HCT116 (cell line): ENCODE measurements around the gene KLRC3. TPM values are rescaled to one million over a fixed set of nuclear protein-coding genes. Genes with fewer than 3 reads are reported as not detected.
A peak's percentile ranks its signal among the peaks of the same experiment; 100 is the strongest.
"Not testable (repeated sequence)": the region's sequence is repeated elsewhere in the genome, so short reads cannot be mapped to it uniquely, and the experiment has no call there.

Experiments used
- ATAC-seq: fragments of 200-7000 bp; cut with Tn5 transposase; 2 replicates; pipeline ENCODE4 v1.9.1; 2020; ENCODE audit warnings: mild to moderate bottlenecking, moderate library complexity
- BruUV-seq: library from RNA; stranded (reverse); fragments of 400-500 nt; replicated peaks from 2 replicates; lab custom pipeline; 2021; lab: Mats Ljungman, UMichigan
- CTCF ChIA-PET: fragments of 300-600 bp; sonication (Branson Sonifier 250); formaldehyde crosslinking; loops from one replicate; lab custom pipeline; 2021; ENCODE audit warnings: antibody characterized with exemption; lab: Charles Lee
- POLR2A ChIA-PET: fragments of 300-600, 350-600 bp; sonication (Branson Sonifier 250); formaldehyde crosslinking; loops from one replicate; lab custom pipeline; 2021; ENCODE audit warnings: antibody characterized with exemption; lab: Charles Lee
- RAD21 ChIA-PET, 2 experiments: fragments of 300-600 bp; sonication (Branson Sonifier 250); formaldehyde crosslinking; loops; one replicate each; lab custom pipeline; 2023; ENCODE audit warnings: low total read pairs in 2 of 2; ENCODE audit not compliant: uncharacterized antibody in 2 of 2, unreplicated experiment in 2 of 2, low non-redundant PET in 1 of 2; lab: Charles Lee
- DNase-seq: peaks from one replicate; pipeline ENCODE4 v3.0.0-alpha.2; 2010; ENCODE audit warnings: low read depth, low spot score
- H2AFZ ChIP-seq: fragments of 200-600 bp; shearing (Covaris generic), sonication (generic); 2 replicates; pipeline ENCODE4 v1.6.1; 2017; ENCODE audit warnings: low read depth, mixed run types, mixed read lengths, antibody characterized with exemption, low read length; ENCODE audit not compliant: poor library complexity, severe bottlenecking
- H3K27ac ChIP-seq: 2 replicates; pipeline ENCODE4 v1.5.1; 2012; ENCODE audit warnings: low read depth, low read length
- H3K27me3 ChIP-seq: fragments of 200-600 bp; sonication (generic); 2 replicates; pipeline ENCODE4 v1.6.1; 2016; ENCODE audit warnings: mixed run types, low read length, mixed read lengths; ENCODE audit not compliant: insufficient read depth
- H3K36me3 ChIP-seq, 2 experiments: fragments of 200-500 bp in 1 of 2; fragments of 200-600 bp in 1 of 2; sonication (Bioruptor generic) in 1 of 2; sonication (generic) in 1 of 2; 2 replicates each; pipeline versions ENCODE4 v1.5.1 to v1.6.1; 2014 to 2016; ENCODE audit warnings: low read length in 2 of 2, inconsistent platforms in 1 of 2, mixed read lengths in 1 of 2, mixed run types in 1 of 2; ENCODE audit not compliant: insufficient read depth in 2 of 2, control insufficient read depth in 1 of 2
- H3K4me1 ChIP-seq, 2 experiments: fragments of 200-600 bp in 1 of 2; sonication (generic) in 1 of 2; 2 replicates each; pipeline versions ENCODE4 v1.5.1 to v1.6.1; 2012 to 2017; ENCODE audit warnings: low read length in 2 of 2, inconsistent platforms in 1 of 2, mild to moderate bottlenecking in 1 of 2, mixed read lengths in 1 of 2, mixed run types in 1 of 2, moderate library complexity in 1 of 2; ENCODE audit not compliant: insufficient read depth in 2 of 2, control insufficient read depth in 1 of 2
- H3K4me2 ChIP-seq: fragments of 200-600 bp; sonication (generic); 2 replicates; pipeline ENCODE4 v1.6.1; 2017; ENCODE audit warnings: mixed run types, low read length, mixed read lengths
- H3K4me3 ChIP-seq, 2 experiments: fragments of 200-600 bp in 1 of 2; sonication (generic) in 1 of 2; replicated peaks in 1 of 2; 2 replicates each; pipeline ENCODE4 v1.5.1; 2011 to 2016; ENCODE audit warnings: low read length in 2 of 2, control low read depth in 1 of 2, low read depth in 1 of 2, mild to moderate bottlenecking in 1 of 2, mixed read lengths in 1 of 2, mixed run types in 1 of 2
- H3K79me2 ChIP-seq: fragments of 200-600 bp; sonication (generic); 2 replicates; pipeline ENCODE4 v1.6.1; 2017; ENCODE audit warnings: mild to moderate bottlenecking, mixed run types, low read length, moderate library complexity, mixed read lengths; ENCODE audit not compliant: insufficient read depth
- H3K9ac ChIP-seq: fragments of 200-600 bp; sonication (generic); 2 replicates; pipeline ENCODE4 v1.6.1; 2016; ENCODE audit warnings: low read length, mixed read lengths
- H3K9me2 ChIP-seq: fragments of 200-600 bp; sonication (generic), shearing (Covaris generic); 2 replicates; pipeline ENCODE4 v1.6.1; 2017; ENCODE audit warnings: mixed run types, mild to moderate bottlenecking, moderate library complexity; ENCODE audit not compliant: insufficient read depth
- H3K9me3 ChIP-seq, 2 experiments: fragments of 200-500 bp in 1 of 2; fragments of 200-600 bp in 1 of 2; sonication (Bioruptor generic) in 1 of 2; sonication (generic) in 1 of 2; 2 replicates each; pipeline ENCODE4 v1.6.1; 2014 to 2017; ENCODE audit warnings: low read length in 2 of 2, mixed read lengths in 2 of 2, inconsistent platforms in 1 of 2, low read depth in 1 of 2, mild to moderate bottlenecking in 1 of 2, mixed run types in 1 of 2, moderate library complexity in 1 of 2; ENCODE audit not compliant: control insufficient read depth in 1 of 2, insufficient read depth in 1 of 2
- H4K20me1 ChIP-seq: fragments of 200-600 bp; sonication (generic), shearing (Covaris generic); 2 replicates; pipeline ENCODE4 v1.6.1; 2017; ENCODE audit warnings: mixed run types, mild to moderate bottlenecking, moderate library complexity; ENCODE audit not compliant: insufficient read depth
- CBX3 ChIP-seq: IDR thresholded peaks from 2 replicates; pipeline ENCODE4 v1.6.1; 2012; ENCODE audit warnings: low read depth
- FOSL1 ChIP-seq: IDR thresholded peaks from 2 replicates; pipeline ENCODE4 v1.6.1; 2012; ENCODE audit warnings: low read depth
- JUND ChIP-seq: IDR thresholded peaks from 2 replicates; pipeline ENCODE4 v1.6.1; 2012
- MAX ChIP-seq: IDR thresholded peaks from 2 replicates; pipeline ENCODE4 v1.6.1; 2012
- RAD21 ChIP-seq: IDR thresholded peaks from 2 replicates; pipeline ENCODE4 v1.6.1; 2012; ENCODE audit warnings: low read depth, mild to moderate bottlenecking
- SP1 ChIP-seq: IDR thresholded peaks from 2 replicates; pipeline ENCODE4 v1.6.1; 2012; ENCODE audit warnings: low read depth
- SRF ChIP-seq: IDR thresholded peaks from 2 replicates; pipeline ENCODE4 v1.6.1; 2012; ENCODE audit warnings: low read depth
- TCF7L2 ChIP-seq: IDR thresholded peaks from 2 replicates; pipeline ENCODE4 v1.7.0; 2011; ENCODE audit warnings: borderline replicate concordance, inconsistent platforms; ENCODE audit not compliant: insufficient read depth, insufficient read length; ENCODE audit errors: extremely low read depth
- YY1 ChIP-seq: IDR thresholded peaks from 2 replicates; pipeline ENCODE4 v1.6.1; 2011; ENCODE audit warnings: low read length, low read depth, moderate library complexity, mild to moderate bottlenecking; ENCODE audit not compliant: insufficient replicate concordance; ENCODE audit errors: extremely low read depth
- intact Hi-C: fragments of 100-400 bp; cut with micrococcal nuclease; formaldehyde crosslinking; loops from 2 replicates; pipeline ENCODE4 v1.10.0; 2022
- total RNA-seq: library from RNA; stranded (reverse); gene quantifications from one replicate; pipeline ENCODE4 v1.2.1, GENCODE V29; 2021; ENCODE audit not compliant: unreplicated experiment

KLRC3 gene
- total RNA-seq, 1 experiment from 2014 or later, result 1.8 TPM

DNA sequence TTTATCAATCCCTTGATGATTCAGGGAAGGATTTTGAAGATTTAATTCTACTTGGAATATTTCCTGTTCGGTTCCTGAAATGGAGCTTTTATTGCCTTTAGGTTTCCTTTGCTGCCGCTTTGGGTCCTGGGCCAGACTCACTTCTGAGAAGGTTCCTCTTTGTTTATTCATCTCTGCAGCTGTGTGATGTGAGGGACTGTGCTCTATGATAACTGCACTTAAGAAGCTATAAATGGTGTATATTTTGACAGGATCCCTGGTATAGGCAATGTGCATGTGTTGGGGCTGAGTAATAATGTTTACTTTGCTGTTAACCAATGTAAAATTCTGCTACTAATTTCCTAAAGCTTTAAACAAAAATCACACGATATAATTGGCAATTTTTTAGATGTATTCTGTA, 15.4 kb upstream of the KLRC3 start, which contains the start of gene KLRC2:
Gene KLRC2, minus strand, starts transcription at position 195 of the 400 bp plus-strand sequence. Its CDS starts 24 bp downstream, at position 171.
- H3K4me3 ChIP-seq, result peak within 1 kb of the TSS; percentile 28 to 43; a peak in 3 of 4 replicates
- peak; percentile 88 for ATAC-seq
- H3K27ac ChIP-seq, result peak within 1 kb of the TSS; percentile 84

GRCh38 chr12:10430623-10431022, 10.2 kb upstream of the KLRC3 start:
- DNase-seq, ATAC-seq, H4K20me1 ChIP-seq, H3K27ac ChIP-seq, CTCF ChIA-PET, H3K4me1 ChIP-seq, H3K9me2 ChIP-seq, H3K4me2 ChIP-seq, H3K27me3 ChIP-seq, H3K79me2 ChIP-seq, H3K36me3 ChIP-seq, BruUV-seq, POLR2A ChIA-PET, H2AFZ ChIP-seq, H3K9ac ChIP-seq, H3K4me3 ChIP-seq, RAD21 ChIA-PET, intact Hi-C loops, H3K9me3 ChIP-seq: not testable (repeated sequence)

More for the DNA sequence above, 15.4 kb upstream of the KLRC3 start, which contains the start of gene KLRC2:
- H3K4me1 ChIP-seq, result peaks cover 6 to 13% of the 10 kb centered on the region in 2 experiments; a peak in 2 of 4 replicates
- peak; percentile 79 for DNase-seq
- H3K4me2 ChIP-seq, result peak within 1 kb of the TSS; percentile 64
- TF ChIP-seq CBX3 (0 out of 2 replicates have a peak, but pooled peaks have one; percentile 23), SP1 (peak; percentile 79), TCF7L2 (peak; percentile 83), SRF (peak; percentile 15; the same call in 1 of the 2 replicates), YY1 (peak; percentile 17), RAD21 (0 out of 2 replicates have a peak, but pooled peaks have one; percentile 8), MAX (peak; percentile 52; the same call in 1 of the 2 replicates), JUND (peak; percentile 42; the same call in 1 of the 2 replicates), FOSL1 (peak; percentile 37; the same call in 1 of the 2 replicates)
- H3K9me2 ChIP-seq, BruUV-seq, H4K20me1 ChIP-seq, H3K27me3 ChIP-seq, RAD21 ChIA-PET, H3K79me2 ChIP-seq, H3K36me3 ChIP-seq, POLR2A ChIA-PET, CTCF ChIA-PET, H3K9me3 ChIP-seq, intact Hi-C loops: not testable (repeated sequence)
- H2AFZ ChIP-seq, result peak within 1 kb of the TSS; percentile 68
- H3K9ac ChIP-seq, result peak within 1 kb of the TSS; percentile 45

- H3K4me2 ChIP-seq, H3K4me3 ChIP-seq, BruUV-seq, H3K36me3 ChIP-seq, RAD21 ChIA-PET, H3K79me2 ChIP-seq, H3K9ac ChIP-seq, DNase-seq, H3K9me3 ChIP-seq, CTCF ChIA-PET, H2AFZ ChIP-seq, intact Hi-C loops, H3K27me3 ChIP-seq, H3K4me1 ChIP-seq, H4K20me1 ChIP-seq, H3K9me2 ChIP-seq, ATAC-seq: not testable (repeated sequence)
- POLR2A ChIA-PET, result interaction anchor here (0.7 kb wide), 1 partner anchor 15 kb away, joined by 3 read pairs; no protein-coding TSS in a partner anchor
- H3K27ac ChIP-seq, result peak overlapping the region; percentile 18; the same call in 1 of the 2 replicates
These were observed 5.5 kb upstream of the KLRC3 start for GRCh38 chr12:10425938-10426337.
